Measurements from ENCODE around the gene KLHDC1. TPM values are rescaled to one million over a fixed set of nuclear protein-coding genes. Genes with fewer than 3 reads are reported as not detected.
"Not testable (repeated sequence)": the region's sequence is repeated elsewhere in the genome, so short reads cannot be mapped to it uniquely, and the experiment has no call there.

Gene KLHDC1
- total and polyA plus RNA-seq, 12 donors, result 1.9 to 9.9 (median 4.5) TPM

- no peak overlapping the region for H3K4me3 ChIP-seq
- H3K27me3 ChIP-seq, result no peaks in the 10 kb centered on the region
- no peaks in the 10 kb centered on the region for H3K4me1 ChIP-seq (replicated peaks in 1 of 2)
- H3K27ac ChIP-seq, result no peak overlapping the region
- intact Hi-C loops (cut with DNase I), result no loop called here
- TF ChIP-seq CTCF (IDR thresholded peaks at IDR 0.05) (no peak), POLR2A (IDR thresholded peaks at IDR 0.05) (no peak)
- H3K9me3 ChIP-seq (replicated peaks in 1 of 3), result no peaks in the 10 kb centered on the region
- DNase-seq, result no peak
- H3K36me3 ChIP-seq (replicated peaks in 1 of 2), result peaks cover 0 to 12% of the 10 kb centered on the region in 2 donors
Measured at GRCh38 chr14:49720744-49721143, 27.8 kb downstream of the KLHDC1 start.

GRCh38 chr14:49721733-49722435 is 29.0 kb downstream of the KLHDC1 start:
- DNase-seq; H3K27me3 ChIP-seq; H3K4me1 ChIP-seq (replicated peaks in 1 of 2); H3K27ac ChIP-seq; H3K9me3 ChIP-seq (replicated peaks in 1 of 3); H3K4me3 ChIP-seq; intact Hi-C loops (cut with DNase I): not testable (repeated sequence)
- peaks cover 0 to 22% of the 10 kb centered on the region in 2 donors for H3K36me3 ChIP-seq (replicated peaks in 1 of 2)
- WGBS, 4 donors, result 88 to 94% (median 92%) methylated on average over 9 of the region's 9 CpGs

- TF ChIP-seq CTCF (IDR thresholded peaks at IDR 0.05) (no peak), POLR2A (IDR thresholded peaks at IDR 0.05) (no peak)
- no peak overlapping the region for H3K27ac ChIP-seq
- H3K9me3 ChIP-seq (replicated peaks in 1 of 3), result no peaks in the 10 kb centered on the region
- DNase-seq, result no peak
- H3K4me3 ChIP-seq, result no peak overlapping the region
- WGBS, 4 donors, result 90 to 94% (median 92%) methylated on average over 5 of the region's 5 CpGs
- peaks cover 0 to 16% of the 10 kb centered on the region in 2 donors for H3K36me3 ChIP-seq (replicated peaks in 1 of 2)
- intact Hi-C loops (cut with DNase I), result no loop called here
- no peaks in the 10 kb centered on the region for H3K27me3 ChIP-seq
- no peaks in the 10 kb centered on the region for H3K4me1 ChIP-seq (replicated peaks in 1 of 2)
Measured at GRCh38 chr14:49727171-49727570, 34.3 kb downstream of the KLHDC1 start.

GRCh38 chr14:49732896-49733295 is 40.0 kb downstream of the KLHDC1 start:
- no peaks in the 10 kb centered on the region for H3K36me3 ChIP-seq (replicated peaks in 1 of 2)
- H3K9me3 ChIP-seq (replicated peaks in 1 of 3), result no peaks in the 10 kb centered on the region
- H3K27me3 ChIP-seq, result no peaks in the 10 kb centered on the region
- 84 to 93% (median 87%) methylated on average over 3 of the region's 3 CpGs for WGBS, 4 donors
- intact Hi-C loops (cut with DNase I), result no loop called here
- TF ChIP-seq CTCF (IDR thresholded peaks at IDR 0.05), result no peak
- TF ChIP-seq POLR2A (IDR thresholded peaks at IDR 0.05), result no peak
- no peaks in the 10 kb centered on the region for H3K4me1 ChIP-seq (replicated peaks in 1 of 2)
- no peak overlapping the region for H3K4me3 ChIP-seq
- DNase-seq, result no peak
- H3K27ac ChIP-seq, result no peak overlapping the region

GRCh38 chr14:49733836-49734235 is 40.9 kb downstream of the KLHDC1 start:
- TF ChIP-seq CTCF (IDR thresholded peaks at IDR 0.05) (no peak), POLR2A (IDR thresholded peaks at IDR 0.05) (no peak)
- Histone ChIP-seq H3K9me3 (replicated peaks in 1 of 3) (no peaks in the 10 kb centered on the region), H3K4me3 (no peak overlapping the region), H3K27ac (no peak overlapping the region), H3K36me3 (replicated peaks in 1 of 2) (no peaks in the 10 kb centered on the region), H3K4me1 (replicated peaks in 1 of 2) (no peaks in the 10 kb centered on the region), H3K27me3 (no peaks in the 10 kb centered on the region)
- intact Hi-C loops (cut with DNase I), result no loop called here
- no peak for DNase-seq

GRCh38 chr14:49735669-49736068 is 42.7 kb downstream of the KLHDC1 start:
- H3K4me3 ChIP-seq; H3K36me3 ChIP-seq (replicated peaks in 1 of 2); intact Hi-C loops (cut with DNase I); H3K9me3 ChIP-seq (replicated peaks in 1 of 3); H3K27me3 ChIP-seq; H3K27ac ChIP-seq; H3K4me1 ChIP-seq (replicated peaks in 1 of 2); DNase-seq: not testable (repeated sequence)
- 84 to 100% (median 96%) methylated on average over 4 of the region's 4 CpGs for WGBS, 4 donors

All from adrenal gland (tissue), 12 donors.